HCT116 (cell line): ENCODE measurements around the gene CSNK1E. TPM values are rescaled to one million over a fixed set of nuclear protein-coding genes. Genes with fewer than 3 reads are reported as not detected.

ENCODE experiments used
- ATAC-seq: fragments of 200-7000 bp; cut with Tn5 transposase; 2 replicates; pipeline ENCODE4 v1.9.1; 2020; ENCODE audit warnings: mild to moderate bottlenecking, moderate library complexity
- BruUV-seq: library from RNA; stranded (reverse); fragments of 400-500 nt; replicated peaks from 2 replicates; lab custom pipeline; 2021; lab: Mats Ljungman, UMichigan
- CTCF ChIA-PET: fragments of 300-600 bp; sonication (Branson Sonifier 250); formaldehyde crosslinking; loops from one replicate; lab custom pipeline; 2021; ENCODE audit warnings: antibody characterized with exemption; lab: Charles Lee
- POLR2A ChIA-PET: fragments of 300-600, 350-600 bp; sonication (Branson Sonifier 250); formaldehyde crosslinking; loops from one replicate; lab custom pipeline; 2021; ENCODE audit warnings: antibody characterized with exemption; lab: Charles Lee
- RAD21 ChIA-PET, 2 experiments: fragments of 300-600 bp; sonication (Branson Sonifier 250); formaldehyde crosslinking; loops; one replicate each; lab custom pipeline; 2023; ENCODE audit warnings: low total read pairs in 2 of 2; ENCODE audit not compliant: uncharacterized antibody in 2 of 2, unreplicated experiment in 2 of 2, low non-redundant PET in 1 of 2; lab: Charles Lee
- DNase-seq: peaks from one replicate; pipeline ENCODE4 v3.0.0-alpha.2; 2010; ENCODE audit warnings: low read depth, low spot score
- H2AFZ ChIP-seq: fragments of 200-600 bp; shearing (Covaris generic), sonication (generic); 2 replicates; pipeline ENCODE4 v1.6.1; 2017; ENCODE audit warnings: low read depth, mixed run types, mixed read lengths, antibody characterized with exemption, low read length; ENCODE audit not compliant: poor library complexity, severe bottlenecking
- H3K27ac ChIP-seq: 2 replicates; pipeline ENCODE4 v1.5.1; 2012; ENCODE audit warnings: low read depth, low read length
- H3K27me3 ChIP-seq: fragments of 200-600 bp; sonication (generic); 2 replicates; pipeline ENCODE4 v1.6.1; 2016; ENCODE audit warnings: mixed run types, low read length, mixed read lengths; ENCODE audit not compliant: insufficient read depth
- H3K36me3 ChIP-seq, 2 experiments: fragments of 200-500 bp in 1 of 2; fragments of 200-600 bp in 1 of 2; sonication (Bioruptor generic) in 1 of 2; sonication (generic) in 1 of 2; 2 replicates each; pipeline versions ENCODE4 v1.5.1 to v1.6.1; 2014 to 2016; ENCODE audit warnings: low read length in 2 of 2, inconsistent platforms in 1 of 2, mixed read lengths in 1 of 2, mixed run types in 1 of 2; ENCODE audit not compliant: insufficient read depth in 2 of 2, control insufficient read depth in 1 of 2
- H3K4me1 ChIP-seq, 2 experiments: fragments of 200-600 bp in 1 of 2; sonication (generic) in 1 of 2; 2 replicates each; pipeline versions ENCODE4 v1.5.1 to v1.6.1; 2012 to 2017; ENCODE audit warnings: low read length in 2 of 2, inconsistent platforms in 1 of 2, mild to moderate bottlenecking in 1 of 2, mixed read lengths in 1 of 2, mixed run types in 1 of 2, moderate library complexity in 1 of 2; ENCODE audit not compliant: insufficient read depth in 2 of 2, control insufficient read depth in 1 of 2
- H3K4me2 ChIP-seq: fragments of 200-600 bp; sonication (generic); 2 replicates; pipeline ENCODE4 v1.6.1; 2017; ENCODE audit warnings: mixed run types, low read length, mixed read lengths
- H3K4me3 ChIP-seq, 2 experiments: fragments of 200-600 bp in 1 of 2; sonication (generic) in 1 of 2; replicated peaks in 1 of 2; 2 replicates each; pipeline ENCODE4 v1.5.1; 2011 to 2016; ENCODE audit warnings: low read length in 2 of 2, control low read depth in 1 of 2, low read depth in 1 of 2, mild to moderate bottlenecking in 1 of 2, mixed read lengths in 1 of 2, mixed run types in 1 of 2
- H3K79me2 ChIP-seq: fragments of 200-600 bp; sonication (generic); 2 replicates; pipeline ENCODE4 v1.6.1; 2017; ENCODE audit warnings: mild to moderate bottlenecking, mixed run types, low read length, moderate library complexity, mixed read lengths; ENCODE audit not compliant: insufficient read depth
- H3K9ac ChIP-seq: fragments of 200-600 bp; sonication (generic); 2 replicates; pipeline ENCODE4 v1.6.1; 2016; ENCODE audit warnings: low read length, mixed read lengths
- H3K9me2 ChIP-seq: fragments of 200-600 bp; sonication (generic), shearing (Covaris generic); 2 replicates; pipeline ENCODE4 v1.6.1; 2017; ENCODE audit warnings: mixed run types, mild to moderate bottlenecking, moderate library complexity; ENCODE audit not compliant: insufficient read depth
- H3K9me3 ChIP-seq, 2 experiments: fragments of 200-500 bp in 1 of 2; fragments of 200-600 bp in 1 of 2; sonication (Bioruptor generic) in 1 of 2; sonication (generic) in 1 of 2; 2 replicates each; pipeline ENCODE4 v1.6.1; 2014 to 2017; ENCODE audit warnings: low read length in 2 of 2, mixed read lengths in 2 of 2, inconsistent platforms in 1 of 2, low read depth in 1 of 2, mild to moderate bottlenecking in 1 of 2, mixed run types in 1 of 2, moderate library complexity in 1 of 2; ENCODE audit not compliant: control insufficient read depth in 1 of 2, insufficient read depth in 1 of 2
- H4K20me1 ChIP-seq: fragments of 200-600 bp; sonication (generic), shearing (Covaris generic); 2 replicates; pipeline ENCODE4 v1.6.1; 2017; ENCODE audit warnings: mixed run types, mild to moderate bottlenecking, moderate library complexity; ENCODE audit not compliant: insufficient read depth
- ATF3 ChIP-seq: IDR thresholded peaks from 2 replicates; pipeline ENCODE4 v1.6.1; 2012
- CBX3 ChIP-seq: IDR thresholded peaks from 2 replicates; pipeline ENCODE4 v1.6.1; 2012; ENCODE audit warnings: low read depth
- EGR1 ChIP-seq: IDR thresholded peaks from 2 replicates; pipeline ENCODE4 v1.6.1; 2012; ENCODE audit warnings: low read depth
- ELF1 ChIP-seq: IDR thresholded peaks from 2 replicates; pipeline ENCODE4 v1.6.1; 2012; ENCODE audit warnings: low read depth, borderline replicate concordance
- EZH2 ChIP-seq: fragments of 200-600 bp; sonication (generic); IDR thresholded peaks from 2 replicates; pipeline ENCODE4 v1.6.1; 2017; ENCODE audit warnings: antibody characterized with exemption, mixed run types
- EZH2phosphoT487 ChIP-seq: fragments of 200-600 bp; IDR thresholded peaks from 2 replicates; pipeline ENCODE4 v1.6.1; 2018; ENCODE audit warnings: antibody characterized with exemption, borderline replicate concordance
- JUND ChIP-seq: IDR thresholded peaks from 2 replicates; pipeline ENCODE4 v1.6.1; 2012
- POLR2AphosphoS5 ChIP-seq: IDR thresholded peaks from 2 replicates; pipeline ENCODE4 v1.6.1; 2011; ENCODE audit warnings: mild to moderate bottlenecking, low read depth, low read length, moderate library complexity
- RAD21 ChIP-seq: IDR thresholded peaks from 2 replicates; pipeline ENCODE4 v1.6.1; 2012; ENCODE audit warnings: low read depth, mild to moderate bottlenecking
- REST ChIP-seq: IDR thresholded peaks from 2 replicates; pipeline ENCODE4 v1.6.1; 2012; ENCODE audit warnings: low read depth
- SP1 ChIP-seq: IDR thresholded peaks from 2 replicates; pipeline ENCODE4 v1.6.1; 2012; ENCODE audit warnings: low read depth
- YY1 ChIP-seq: IDR thresholded peaks from 2 replicates; pipeline ENCODE4 v1.6.1; 2011; ENCODE audit warnings: low read length, low read depth, moderate library complexity, mild to moderate bottlenecking; ENCODE audit not compliant: insufficient replicate concordance; ENCODE audit errors: extremely low read depth
- ZBTB33 ChIP-seq: IDR thresholded peaks from 2 replicates; pipeline ENCODE4 v1.6.1; 2011; ENCODE audit warnings: mild to moderate bottlenecking, low read length, moderate library complexity; ENCODE audit not compliant: insufficient replicate concordance; ENCODE audit errors: extremely low read depth
- ZNF274 ChIP-seq: fragments of 200-500 bp; sonication (Bioruptor generic); IDR thresholded peaks from 2 replicates; pipeline ENCODE4 v1.6.1; 2014; ENCODE audit warnings: mild to moderate bottlenecking, low read depth, low read length, inconsistent platforms
- intact Hi-C: fragments of 100-400 bp; cut with micrococcal nuclease; formaldehyde crosslinking; loops from 2 replicates; pipeline ENCODE4 v1.10.0; 2022
- total RNA-seq: library from RNA; stranded (reverse); gene quantifications from one replicate; pipeline ENCODE4 v1.2.1, GENCODE V29; 2021; ENCODE audit not compliant: unreplicated experiment

CSNK1E gene
- total RNA-seq, 1 experiment from 2014 or later, result 190 TPM

GRCh38 chr22:38271927-38272372, 45.3 kb downstream of the CSNK1E start:
- Histone ChIP-seq H2AFZ (no peak overlapping the region), H4K20me1 (no peaks in the 10 kb centered on the region), H3K4me2 (peak overlapping the region; percentile 85), H3K36me3 (no peaks in the 10 kb centered on the region), H3K79me2 (peaks cover 53% of the 10 kb centered on the region), H3K27ac (peak overlapping the region; percentile 77), H3K9ac (peak overlapping the region; percentile 92), H3K9me3 (no peaks in the 10 kb centered on the region), H3K9me2 (no peaks in the 10 kb centered on the region)
- ChIA-PET POLR2A (no interaction called here), CTCF (no interaction called here), RAD21 (no interaction called here)
- BruUV-seq, result no TSS peak
- ATAC-seq (peak; percentile 33), DNase-seq (no peak)
- intact Hi-C loops, result no loop called here
- TF ChIP-seq EZH2, result no peak
- TF ChIP-seq, all 23 proteins: peak for 0
- H3K27me3 ChIP-seq, result no peaks in the 10 kb centered on the region
- H3K4me3 ChIP-seq, result peak overlapping the region; percentile 88 to 96
- peaks cover 20 to 34% of the 10 kb centered on the region in 2 experiments; a peak in 3 of 4 replicates for H3K4me1 ChIP-seq

GRCh38 chr22:38271101-38271500, 46.1 kb downstream of the CSNK1E start:
- BruUV-seq, result TSS peak; percentile 51
- TF ChIP-seq SP1 (no peak), EGR1 (no peak), REST (no peak), POLR2AphosphoS5 (no peak), ZNF274 (no peak), JUND (no peak), ELF1 (no peak), EZH2 (no peak), EZH2phosphoT487 (no peak), CBX3 (no peak), RAD21 (no peak), ZBTB33 (no peak), YY1 (no peak), ATF3 (no peak)

More at GRCh38 chr22:38271101-38271500, 46.1 kb downstream of the CSNK1E start:
- intact Hi-C loops, result no loop called here
- H3K79me2 ChIP-seq, result peaks cover 61% of the 10 kb centered on the region
- ATAC-seq (no peak), DNase-seq (no peak)
- H3K27ac ChIP-seq, result no peak overlapping the region
- no peaks in the 10 kb centered on the region for H3K9me2 ChIP-seq
- CTCF ChIA-PET, result interaction anchor here (0.8 kb wide), 1 partner anchor 9 kb away, joined by 4 read pairs; no protein-coding TSS in a partner anchor
- no peaks in the 10 kb centered on the region for H3K9me3 ChIP-seq
- H2AFZ ChIP-seq, result no peak overlapping the region
- H3K4me3 ChIP-seq, result peak overlapping the region in 1 of 2 experiments; percentile 88; a peak in 1 of 4 replicates
- H3K9ac ChIP-seq, result no peak overlapping the region
- H4K20me1 ChIP-seq, result no peaks in the 10 kb centered on the region
- H3K36me3 ChIP-seq, result no peaks in the 10 kb centered on the region
- H3K27me3 ChIP-seq, result no peaks in the 10 kb centered on the region
- H3K4me1 ChIP-seq, result peaks cover 20 to 34% of the 10 kb centered on the region in 2 experiments; a peak in 3 of 4 replicates
- H3K4me2 ChIP-seq, result peak overlapping the region; percentile 85
- POLR2A ChIA-PET, result no interaction called here
- RAD21 ChIA-PET, result no interaction called here
